Natural killer cell treated with Interleukin-12 subunit alpha and Interleukin-12 subunit beta and Interleukin-15 and Interleukin-18, amount 100 ng/mL, for 72 hours (primary cell): Measurements from ENCODE around the gene RPGRIP1L. TPM values are rescaled to one million over a fixed set of nuclear protein-coding genes. Genes with fewer than 3 reads are reported as not detected.
"Not testable (repeated sequence)": the region's sequence is repeated elsewhere in the genome, so short reads cannot be mapped to it uniquely, and the experiment has no call there.

Experiments used
- ATAC-seq, 2 donors: fragments of 150-1000 bp; cut with Tn5 transposase in 1 of 2; sonication (Bioruptor Pico), chemical (Tn5 transposase) in 1 of 2; 2 replicates each; pipeline ENCODE4 v1.10.0; 2021
- DNase-seq: peaks from one replicate; pipeline ENCODE4 v3.0.0; 2022; ENCODE audit warnings: low spot score
- H3K27ac Mint-ChIP-seq, 2 donors: 1 replicate in 1 of 2; 2 replicates in 1 of 2; pipeline ENCODE4 v1.8.0; 2022; ENCODE audit warnings: mixed read lengths in 2 of 2, mild to moderate bottlenecking in 1 of 2, moderate library complexity in 1 of 2
- H3K27me3 Mint-ChIP-seq, 2 donors: 1 replicate in 1 of 2; 2 replicates in 1 of 2; pipeline ENCODE4 v1.8.0; 2022; ENCODE audit warnings: mixed read lengths in 2 of 2
- H3K36me3 Mint-ChIP-seq: one replicate; pipeline ENCODE4 v1.8.0; 2022; ENCODE audit warnings: mixed read lengths
- H3K4me1 Mint-ChIP-seq, 2 donors: 1 replicate in 1 of 2; 2 replicates in 1 of 2; pipeline ENCODE4 v1.8.0; 2022; ENCODE audit warnings: low read depth in 2 of 2, mixed read lengths in 2 of 2, mild to moderate bottlenecking in 1 of 2
- H3K4me3 Mint-ChIP-seq: one replicate; pipeline ENCODE4 v1.8.0; 2022; ENCODE audit warnings: mixed read lengths
- H3K9me3 Mint-ChIP-seq: 2 replicates; pipeline ENCODE4 v1.8.0; 2022; ENCODE audit warnings: mixed read lengths
- total RNA-seq, 2 donors: library from RNA; stranded (reverse); gene quantifications; one replicate each; pipeline ENCODE4 v1.2.3, GENCODE V29; 2022

RPGRIP1L gene
- total RNA-seq, 2 donors from 2014 or later = 7.6 to 7.8 TPM

- no peak overlapping the region for H3K27ac Mint-ChIP-seq
- H3K36me3 Mint-ChIP-seq = no peaks in the 10 kb centered on the region
- no peak overlapping the region for H3K4me3 Mint-ChIP-seq
- ATAC-seq (no peak), DNase-seq (no peak)
- no peaks in the 10 kb centered on the region for H3K27me3 Mint-ChIP-seq
- peaks cover 9 to 28% of the 10 kb centered on the region in 2 donors for H3K4me1 Mint-ChIP-seq
- no peaks in the 10 kb centered on the region for H3K9me3 Mint-ChIP-seq
These were observed 28.8 kb upstream of the RPGRIP1L start for GRCh38 chr16:53732296-53732929.

GRCh38 chr16:53730693-53731092, 27.0 kb upstream of the RPGRIP1L start:
- Mint-ChIP-seq H3K4me1 (peaks cover 0 to 18% of the 10 kb centered on the region in 2 donors), H3K36me3 (no peaks in the 10 kb centered on the region), H3K9me3 (no peaks in the 10 kb centered on the region), H3K4me3 (no peak overlapping the region), H3K27ac (no peak overlapping the region), H3K27me3 (no peaks in the 10 kb centered on the region)
- DNase-seq (no peak), ATAC-seq (no peak)

DNA sequence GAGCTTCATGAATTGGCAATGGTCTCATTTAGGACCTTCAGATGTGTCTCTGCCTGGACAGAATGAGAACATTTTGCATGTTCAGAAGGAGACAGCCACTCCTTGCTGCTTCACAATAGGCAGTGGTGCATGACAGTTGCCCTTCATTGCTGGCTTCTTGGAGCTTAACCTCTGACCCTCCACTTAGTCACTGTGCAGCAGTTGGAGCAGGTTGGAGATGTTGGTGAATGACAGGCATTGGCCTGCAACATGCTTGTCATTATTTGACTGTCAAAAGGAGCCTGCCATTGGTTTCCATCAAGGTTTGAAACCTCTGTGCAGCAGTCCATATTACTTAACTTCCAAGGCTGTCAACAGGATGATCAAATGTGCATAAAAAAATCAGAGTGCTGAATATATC, 23.0 kb upstream of the RPGRIP1L start:
- H3K4me1 Mint-ChIP-seq = peaks cover 0 to 5% of the 10 kb centered on the region in 2 donors
- no peaks in the 10 kb centered on the region for H3K27me3 Mint-ChIP-seq
- H3K36me3 Mint-ChIP-seq = no peaks in the 10 kb centered on the region
- no peaks in the 10 kb centered on the region for H3K9me3 Mint-ChIP-seq
- no peak for DNase-seq
- no peak overlapping the region for H3K4me3 Mint-ChIP-seq
- no peak for ATAC-seq
- no peak overlapping the region for H3K27ac Mint-ChIP-seq

- DNase-seq (no peak), ATAC-seq (no peak)
- Mint-ChIP-seq H3K4me1 (peaks cover 4 to 5% of the 10 kb centered on the region in 2 donors), H3K36me3 (no peaks in the 10 kb centered on the region), H3K27me3 (no peaks in the 10 kb centered on the region), H3K4me3 (no peak overlapping the region), H3K27ac (no peak overlapping the region), H3K9me3 (no peaks in the 10 kb centered on the region)
These were observed 17.4 kb upstream of the RPGRIP1L start for GRCh38 chr16:53721017-53721416.

DNA sequence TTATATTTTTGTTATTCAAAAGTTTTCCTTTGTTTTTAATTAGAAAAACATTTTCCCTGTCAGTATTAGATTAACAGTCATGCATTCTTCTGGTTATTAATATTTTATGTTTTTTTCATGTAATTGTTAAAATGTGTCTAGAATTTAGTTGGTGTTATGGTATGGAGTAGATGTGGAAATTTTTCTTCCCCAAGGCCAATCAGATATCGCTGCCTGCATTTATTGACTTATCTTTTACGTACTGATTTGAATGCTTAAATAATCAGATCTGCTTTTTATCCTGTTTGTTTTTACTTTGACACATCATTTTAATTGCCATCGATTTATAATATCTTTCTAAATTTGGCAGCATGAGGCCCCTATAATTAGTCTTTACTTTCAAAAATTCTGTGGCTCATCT, 13.9 kb upstream of the RPGRIP1L start:
- DNase-seq = no peak
- Mint-ChIP-seq H3K4me3 (no peak overlapping the region), H3K27ac (no peak overlapping the region), H3K4me1 (peaks cover 4 to 10% of the 10 kb centered on the region in 2 donors), H3K9me3 (no peaks in the 10 kb centered on the region), H3K36me3 (no peaks in the 10 kb centered on the region), H3K27me3 (no peaks in the 10 kb centered on the region)
- ATAC-seq = no peak

DNA sequence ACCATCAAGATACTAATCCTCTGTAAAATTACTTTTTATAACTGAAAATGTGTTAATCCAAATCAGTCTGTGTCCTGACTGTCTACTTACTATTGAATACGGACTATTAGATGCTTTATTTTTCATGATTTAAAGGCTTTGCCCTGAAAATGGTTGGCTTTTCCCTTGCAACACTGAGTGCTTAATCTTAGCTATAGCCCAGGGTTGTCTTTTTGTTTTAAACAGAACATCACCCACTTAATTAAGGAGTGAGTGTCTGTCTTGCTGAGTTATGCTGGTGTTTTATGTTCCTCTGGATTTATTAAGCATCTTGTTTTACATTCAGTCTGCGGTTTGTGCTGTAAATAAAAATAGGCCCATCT, 11.3 kb upstream of the RPGRIP1L start:
- Mint-ChIP-seq H3K36me3 (no peaks in the 10 kb centered on the region), H3K27ac (no peak overlapping the region), H3K4me1 (peaks cover 4 to 9% of the 10 kb centered on the region in 2 donors), H3K27me3 (no peaks in the 10 kb centered on the region), H3K9me3 (no peaks in the 10 kb centered on the region), H3K4me3 (no peak overlapping the region)
- DNase-seq (no peak), ATAC-seq (no peak)

- DNase-seq (no peak), ATAC-seq (no peak)
- Mint-ChIP-seq H3K27me3 (no peaks in the 10 kb centered on the region), H3K9me3 (no peaks in the 10 kb centered on the region), H3K27ac (no peak overlapping the region), H3K36me3 (no peaks in the 10 kb centered on the region), H3K4me3 (no peak overlapping the region), H3K4me1 (peaks cover 4 to 7% of the 10 kb centered on the region in 2 donors)
These were observed 10.8 kb upstream of the RPGRIP1L start for GRCh38 chr16:53714205-53715022.

DNA sequence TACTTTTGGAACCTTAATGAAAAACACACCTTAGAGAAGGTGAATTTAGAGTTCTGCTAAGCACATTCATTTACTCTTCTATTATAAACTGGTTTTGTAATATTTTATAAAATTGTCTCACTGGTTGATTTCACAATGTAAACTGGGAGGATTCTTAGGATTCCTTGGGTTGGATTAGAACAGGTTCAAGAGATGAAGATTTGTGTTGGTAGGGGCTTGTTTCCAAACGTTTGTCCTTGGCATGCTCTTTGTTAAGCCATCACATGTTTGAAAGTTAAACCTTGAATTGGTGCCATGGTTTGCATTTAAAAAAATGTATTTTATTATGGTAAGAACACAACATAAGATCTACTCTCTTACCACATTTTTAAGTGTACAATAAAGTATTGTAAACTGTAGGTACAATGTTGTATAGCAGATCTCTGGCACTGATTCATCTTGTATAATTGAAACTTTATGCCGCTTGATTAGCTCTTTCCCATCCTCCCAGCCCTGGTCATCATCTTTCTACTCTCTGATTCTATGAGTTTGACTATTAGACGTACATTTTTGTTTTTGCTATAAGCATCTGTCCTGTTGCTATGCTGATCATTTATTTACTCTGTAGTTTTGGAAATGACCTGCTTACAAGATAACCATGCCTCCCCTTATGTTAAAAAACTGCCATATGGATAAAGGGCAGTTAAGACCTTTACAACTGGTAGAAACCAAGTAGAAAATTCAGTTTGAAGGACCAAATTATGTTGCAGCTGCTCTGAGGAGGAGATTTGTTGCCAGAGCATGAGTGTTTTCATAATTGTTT, 9.9 kb upstream of the RPGRIP1L start:
- no peak for DNase-seq
- Mint-ChIP-seq H3K36me3 (no peaks in the 10 kb centered on the region), H3K9me3 (no peaks in the 10 kb centered on the region), H3K4me1 (peaks cover 4 to 8% of the 10 kb centered on the region in 2 donors), H3K27me3 (no peaks in the 10 kb centered on the region), H3K27ac (no peak overlapping the region), H3K4me3 (no peak overlapping the region)
- ATAC-seq = no peak

GRCh38 chr16:53712065-53712464, 8.4 kb upstream of the RPGRIP1L start:
- no peak for DNase-seq

GRCh38 chr16:53711390-53711789, 7.7 kb upstream of the RPGRIP1L start:
- DNase-seq (no peak), ATAC-seq (no peak)
- Mint-ChIP-seq H3K4me3 (no peak overlapping the region), H3K27ac (no peak overlapping the region), H3K4me1 (peaks cover 10 to 19% of the 10 kb centered on the region in 2 donors), H3K9me3 (no peaks in the 10 kb centered on the region), H3K27me3 (no peaks in the 10 kb centered on the region), H3K36me3 (no peaks in the 10 kb centered on the region)

More at GRCh38 chr16:53712065-53712464, 8.4 kb upstream of the RPGRIP1L start:
- Mint-ChIP-seq H3K36me3 (no peaks in the 10 kb centered on the region), H3K9me3 (no peaks in the 10 kb centered on the region), H3K27me3 (no peaks in the 10 kb centered on the region), H3K27ac (no peak overlapping the region), H3K4me3 (no peak overlapping the region), H3K4me1 (peaks cover 8 to 18% of the 10 kb centered on the region in 2 donors)
- no peak for ATAC-seq

DNA sequence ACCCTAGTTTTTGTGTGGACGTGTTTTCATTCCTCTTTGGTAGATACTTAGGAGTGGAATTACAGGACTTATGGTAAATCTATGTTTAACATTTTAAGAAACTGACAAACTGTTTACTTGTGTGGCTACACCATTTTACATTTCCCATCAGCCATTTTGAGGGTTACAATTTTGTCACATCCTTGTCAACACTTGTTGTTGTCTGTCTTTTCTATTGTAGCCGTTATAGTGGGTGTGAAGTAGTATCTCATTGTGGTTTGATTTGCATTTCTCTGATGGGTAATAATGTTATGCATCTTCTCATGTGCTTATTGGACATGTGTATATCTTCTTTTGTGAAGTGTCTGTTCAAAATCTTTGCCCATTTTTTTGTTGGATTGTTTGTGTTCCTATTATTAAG, 4.8 kb upstream of the RPGRIP1L start:
- ATAC-seq = no peak
- Mint-ChIP-seq H3K36me3 (no peaks in the 10 kb centered on the region), H3K4me3 (no peak overlapping the region), H3K9me3 (no peaks in the 10 kb centered on the region), H3K27ac (no peak overlapping the region), H3K4me1 (peaks cover 25 to 28% of the 10 kb centered on the region in 2 donors), H3K27me3 (no peaks in the 10 kb centered on the region)
- DNase-seq = no peak

- Mint-ChIP-seq H3K36me3 (no peaks in the 10 kb centered on the region), H3K27me3 (no peaks in the 10 kb centered on the region), H3K9me3 (no peaks in the 10 kb centered on the region), H3K4me1 (peaks cover 25 to 28% of the 10 kb centered on the region in 2 donors), H3K4me3 (no peak overlapping the region), H3K27ac (peak overlapping the region in 1 of 2 donors; percentile 36)
- DNase-seq (no peak), ATAC-seq (no peak)
These were observed 4.0 kb upstream of the RPGRIP1L start for GRCh38 chr16:53707671-53708070.

DNA sequence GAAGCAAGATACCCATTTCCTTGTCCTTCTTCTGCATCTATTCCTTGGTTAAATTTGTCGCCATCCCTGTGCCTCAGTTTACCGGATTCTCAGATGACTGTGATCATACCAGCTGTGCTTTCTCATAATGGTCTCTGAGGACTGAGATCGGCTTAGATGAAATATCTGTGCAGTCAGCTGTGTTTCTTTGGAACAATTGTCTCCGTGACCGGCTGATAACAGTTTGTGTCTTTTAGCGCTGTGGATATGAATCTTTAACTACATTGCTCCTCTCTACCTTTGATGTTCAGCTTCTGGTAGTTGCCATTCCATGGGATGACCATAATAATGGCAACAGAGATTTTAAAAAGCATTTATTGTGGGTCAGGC, 770 bp upstream of the RPGRIP1L start:
- peaks cover 25 to 28% of the 10 kb centered on the region in 2 donors for H3K4me1 Mint-ChIP-seq
- H3K27ac Mint-ChIP-seq = peak overlapping the region; percentile 72 to 89
- H3K36me3 Mint-ChIP-seq = no peaks in the 10 kb centered on the region
- no peaks in the 10 kb centered on the region for H3K27me3 Mint-ChIP-seq
- ATAC-seq = no peak
- H3K4me3 Mint-ChIP-seq = peak overlapping the region; percentile 94
- no peaks in the 10 kb centered on the region for H3K9me3 Mint-ChIP-seq
- no peak for DNase-seq

GRCh38 chr16:53698271-53698670, 5.4 kb downstream of the RPGRIP1L start:
- not testable (repeated sequence) for ATAC-seq, DNase-seq, H3K36me3 Mint-ChIP-seq, H3K4me1 Mint-ChIP-seq, H3K27ac Mint-ChIP-seq, H3K27me3 Mint-ChIP-seq, H3K9me3 Mint-ChIP-seq, H3K4me3 Mint-ChIP-seq
